HL-60 (cell line): ENCODE measurements around the gene ABCC8.

Experiments used
- DNase-seq, 2 experiments: peaks; one replicate each; pipeline ENCODE4 v3.0.0-alpha.2; 2010 to 2020; ENCODE audit warnings: low read depth in 1 of 2, low spot score in 1 of 2
- H3K27ac ChIP-seq: fragments of 250-450 bp; sonication (Bioruptor Pico); replicated peaks from 2 replicates; pipeline ENCODE4 v1.5.1; 2020; ENCODE audit warnings: mild to moderate bottlenecking, moderate library complexity
- H3K27me3 ChIP-seq: fragments of 250-450 bp; sonication (Bioruptor Pico); 2 replicates; pipeline ENCODE4 v1.5.1; 2021; ENCODE audit warnings: mild to moderate bottlenecking, moderate library complexity; ENCODE audit not compliant: insufficient read depth, poor library complexity, severe bottlenecking
- H3K4me3 ChIP-seq: replicated peaks from 2 replicates; pipeline ENCODE4 v1.5.1; 2011; ENCODE audit warnings: mild to moderate bottlenecking, control low read depth, low read length; ENCODE audit not compliant: insufficient read depth
- CTCF ChIP-seq: IDR thresholded peaks from one replicate; pipeline ENCODE4 v1.5.1; 2011; ENCODE audit warnings: low read length, control low read depth, inconsistent platforms; ENCODE audit not compliant: insufficient read depth
- GABPA ChIP-seq: IDR thresholded peaks from 2 replicates; pipeline ENCODE4 v1.6.1; 2012; ENCODE audit warnings: low read depth
- POLR2AphosphoS5 ChIP-seq: IDR thresholded peaks from 2 replicates; pipeline ENCODE4 v1.6.1; 2012; ENCODE audit warnings: low read depth
- REST ChIP-seq: IDR thresholded peaks from 2 replicates; pipeline ENCODE4 v1.6.1; 2012; ENCODE audit warnings: low read depth; ENCODE audit not compliant: insufficient replicate concordance
- SPI1 ChIP-seq: IDR thresholded peaks from 2 replicates; pipeline ENCODE4 v1.6.1; 2012; ENCODE audit warnings: low read depth, mild to moderate bottlenecking, borderline replicate concordance

ABCC8 gene

GRCh38 chr11:17443000-17443399 is 33.6 kb downstream of the ABCC8 start:
- Histone ChIP-seq H3K27ac (no peak overlapping the region), H3K4me3 (no peak overlapping the region), H3K27me3 (peaks cover 4% of the 10 kb centered on the region)
- TF ChIP-seq GABPA (no peak), REST (no peak), POLR2AphosphoS5 (no peak), CTCF (no peak), SPI1 (no peak)
- DNase-seq, result no peak

GRCh38 chr11:17439316-17439782 is 37.3 kb downstream of the ABCC8 start:
- DNase-seq, result no peak
- peaks cover 6% of the 10 kb centered on the region for H3K27me3 ChIP-seq
- TF ChIP-seq CTCF (no peak), GABPA (no peak), REST (no peak), POLR2AphosphoS5 (no peak), SPI1 (no peak)
- H3K27ac ChIP-seq, result no peak overlapping the region
- no peak overlapping the region for H3K4me3 ChIP-seq

GRCh38 chr11:17437366-17437765 is 39.3 kb downstream of the ABCC8 start:
- Histone ChIP-seq H3K4me3 (no peak overlapping the region), H3K27ac (no peak overlapping the region), H3K27me3 (peaks cover 6% of the 10 kb centered on the region)
- TF ChIP-seq POLR2AphosphoS5 (no peak), SPI1 (peak; percentile 32; the same call in 1 of the 2 replicates), REST (no peak), CTCF (no peak), GABPA (no peak)
- DNase-seq, result peak in 1 of 2 experiments; percentile 8
